Measurements from ENCODE around the gene PAX2. TPM values are rescaled to one million over a fixed set of nuclear protein-coding genes. Genes with fewer than 3 reads are reported as not detected.

Gene PAX2
- total RNA-seq, 1 donor, result not detected

DNA sequence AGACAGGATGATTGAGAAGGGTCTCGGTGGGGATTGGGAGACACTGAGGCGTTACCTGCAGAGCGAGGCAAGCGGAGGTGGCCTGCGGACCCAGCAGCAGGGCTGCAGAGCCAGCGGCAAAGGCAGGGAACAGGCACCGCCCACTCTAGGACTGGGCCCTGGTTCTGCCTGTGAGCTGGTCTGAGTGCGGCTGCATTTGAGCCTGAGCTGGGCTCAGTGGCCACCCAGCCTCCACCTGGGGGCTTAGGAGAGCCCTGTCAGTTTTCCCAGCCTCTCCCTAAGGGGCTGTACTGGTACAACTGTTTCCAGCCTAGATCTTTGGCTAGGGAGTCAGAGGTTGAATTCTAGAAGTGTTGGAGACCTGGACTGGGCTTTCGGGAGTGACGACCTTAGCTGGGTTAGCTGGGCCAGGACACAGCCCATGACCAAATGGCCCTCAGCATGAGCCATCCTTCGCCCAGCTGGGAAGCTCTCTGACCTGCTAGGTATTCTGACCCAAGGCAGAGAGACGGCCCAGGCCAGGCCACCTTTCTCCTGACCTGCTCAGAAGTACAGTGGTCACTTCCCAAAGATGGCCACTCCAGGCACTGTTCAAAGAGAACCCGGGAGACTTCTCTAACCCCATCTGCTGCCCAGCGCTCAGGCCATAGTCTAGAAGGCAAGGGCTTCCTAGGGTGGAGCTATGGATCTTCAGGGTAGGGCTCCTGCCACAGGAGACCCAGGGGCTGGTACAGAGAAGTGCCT is 64.9 kb downstream of the PAX2 start:
- H3K4me3 ChIP-seq (ENCODE audit: low read depth, low read length), result no peak overlapping the region
- no peak for DNase-seq (ENCODE audit: low read depth)
- TF ChIP-seq, protein P1, sequence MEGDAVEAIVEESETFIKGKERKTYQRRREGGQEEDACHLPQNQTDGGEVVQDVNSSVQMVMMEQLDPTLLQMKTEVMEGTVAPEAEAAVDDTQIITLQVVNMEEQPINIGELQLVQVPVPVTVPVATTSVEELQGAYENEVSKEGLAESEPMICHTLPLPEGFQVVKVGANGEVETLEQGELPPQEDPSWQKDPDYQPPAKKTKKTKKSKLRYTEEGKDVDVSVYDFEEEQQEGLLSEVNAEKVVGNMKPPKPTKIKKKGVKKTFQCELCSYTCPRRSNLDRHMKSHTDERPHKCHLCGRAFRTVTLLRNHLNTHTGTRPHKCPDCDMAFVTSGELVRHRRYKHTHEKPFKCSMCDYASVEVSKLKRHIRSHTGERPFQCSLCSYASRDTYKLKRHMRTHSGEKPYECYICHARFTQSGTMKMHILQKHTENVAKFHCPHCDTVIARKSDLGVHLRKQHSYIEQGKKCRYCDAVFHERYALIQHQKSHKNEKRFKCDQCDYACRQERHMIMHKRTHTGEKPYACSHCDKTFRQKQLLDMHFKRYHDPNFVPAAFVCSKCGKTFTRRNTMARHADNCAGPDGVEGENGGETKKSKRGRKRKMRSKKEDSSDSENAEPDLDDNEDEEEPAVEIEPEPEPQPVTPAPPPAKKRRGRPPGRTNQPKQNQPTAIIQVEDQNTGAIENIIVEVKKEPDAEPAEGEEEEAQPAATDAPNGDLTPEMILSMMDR (IDR thresholded peaks at IDR 0.05; ENCODE audit: insufficient read depth, low read length), result no peak

DNA sequence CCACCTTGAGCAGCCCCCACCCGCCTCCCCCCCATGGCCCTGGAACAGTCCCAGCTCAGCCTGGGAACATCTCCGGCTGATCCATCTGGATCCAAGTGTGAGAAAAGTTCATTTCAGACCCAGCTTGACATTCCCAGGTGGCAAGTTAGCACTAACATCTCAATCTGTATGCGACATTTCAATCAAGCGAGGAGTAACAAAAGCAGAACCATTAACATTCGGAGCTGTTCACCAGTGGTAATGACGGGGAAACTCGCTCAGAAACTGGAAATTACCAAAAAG is 65.4 kb downstream of the PAX2 start:
- TF ChIP-seq, protein P1 (IDR thresholded peaks at IDR 0.05; ENCODE audit: insufficient read depth, low read length), result no peak
- H3K4me3 ChIP-seq (ENCODE audit: low read depth, low read length), result no peak overlapping the region
- no peak for DNase-seq (ENCODE audit: low read depth)

GRCh38 chr10:100811261-100811660 is 65.9 kb downstream of the PAX2 start:
- no peak overlapping the region for H3K4me3 ChIP-seq (ENCODE audit: low read depth, low read length)
- TF ChIP-seq, protein P1 (IDR thresholded peaks at IDR 0.05; ENCODE audit: insufficient read depth, low read length), result no peak
- no peak for DNase-seq (ENCODE audit: low read depth)

- no peak for DNase-seq (ENCODE audit: low read depth)
- TF ChIP-seq, protein P1 (IDR thresholded peaks at IDR 0.05; ENCODE audit: insufficient read depth, low read length), result no peak
- H3K4me3 ChIP-seq (ENCODE audit: low read depth, low read length), result no peak overlapping the region
Measured at GRCh38 chr10:100811752-100812750, 66.7 kb downstream of the PAX2 start.

GRCh38 chr10:100812978-100813377 is 67.6 kb downstream of the PAX2 start:
- TF ChIP-seq, protein P1 (IDR thresholded peaks at IDR 0.05; ENCODE audit: insufficient read depth, low read length), result peak; percentile 2
- no peak overlapping the region for H3K4me3 ChIP-seq (ENCODE audit: low read depth, low read length)
- DNase-seq (ENCODE audit: low read depth), result no peak

GRCh38 chr10:100814751-100815474 is 69.5 kb downstream of the PAX2 start:
- DNase-seq (ENCODE audit: low read depth), result no peak
- TF ChIP-seq, protein P1 (IDR thresholded peaks at IDR 0.05; ENCODE audit: insufficient read depth, low read length), result no peak
- no peak overlapping the region for H3K4me3 ChIP-seq (ENCODE audit: low read depth, low read length)

Measured in fibroblast of the aortic adventitia (primary cell).